ENCODE results near the gene SYNDIG1L. TPM values are rescaled to one million over a fixed set of nuclear protein-coding genes. Genes with fewer than 3 reads are reported as not detected.

SYNDIG1L gene
- total RNA-seq, 6 experiments from 2014 or later = not detected

GRCh38 chr14:74441113-74441512, 15.1 kb upstream of the SYNDIG1L start:
- peaks cover 5% of the 10 kb centered on the region; the same call in 1 of the 2 replicates for H3K4me1 Mint-ChIP-seq (ENCODE audit: low read depth)
- H3K27ac Mint-ChIP-seq = no peak overlapping the region
- H3K9me3 Mint-ChIP-seq = no peaks in the 10 kb centered on the region
- no peaks in the 10 kb centered on the region for H3K36me3 Mint-ChIP-seq (ENCODE audit: low read depth)
- peaks cover 21% of the 10 kb centered on the region for H3K27me3 Mint-ChIP-seq (ENCODE audit: insufficient read depth)
- no peak overlapping the region for H3K4me3 Mint-ChIP-seq
- no peak for TF ChIP-seq CTCF (IDR thresholded peaks at IDR 0.05)
- no peak for DNase-seq

GRCh38 chr14:74438351-74438915, 12.4 kb upstream of the SYNDIG1L start:
- Mint-ChIP-seq H3K27ac (no peak overlapping the region), H3K4me1 (ENCODE audit: low read depth) (peaks cover 5% of the 10 kb centered on the region; the same call in 1 of the 2 replicates), H3K36me3 (ENCODE audit: low read depth) (no peaks in the 10 kb centered on the region), H3K9me3 (no peaks in the 10 kb centered on the region), H3K27me3 (ENCODE audit: insufficient read depth) (peaks cover 33% of the 10 kb centered on the region), H3K4me3 (no peak overlapping the region)
- no peak for TF ChIP-seq CTCF (IDR thresholded peaks at IDR 0.05)
- DNase-seq = no peak

GRCh38 chr14:74437496-74438053, 11.6 kb upstream of the SYNDIG1L start:
- no peak for TF ChIP-seq CTCF (IDR thresholded peaks at IDR 0.05)
- H3K27me3 Mint-ChIP-seq (ENCODE audit: insufficient read depth) = peaks cover 35% of the 10 kb centered on the region
- no peaks in the 10 kb centered on the region for H3K36me3 Mint-ChIP-seq (ENCODE audit: low read depth)
- DNase-seq = no peak
- peaks cover 5% of the 10 kb centered on the region; the same call in 1 of the 2 replicates for H3K4me1 Mint-ChIP-seq (ENCODE audit: low read depth)
- no peak overlapping the region for H3K27ac Mint-ChIP-seq
- no peaks in the 10 kb centered on the region for H3K9me3 Mint-ChIP-seq
- no peak overlapping the region for H3K4me3 Mint-ChIP-seq

DNA sequence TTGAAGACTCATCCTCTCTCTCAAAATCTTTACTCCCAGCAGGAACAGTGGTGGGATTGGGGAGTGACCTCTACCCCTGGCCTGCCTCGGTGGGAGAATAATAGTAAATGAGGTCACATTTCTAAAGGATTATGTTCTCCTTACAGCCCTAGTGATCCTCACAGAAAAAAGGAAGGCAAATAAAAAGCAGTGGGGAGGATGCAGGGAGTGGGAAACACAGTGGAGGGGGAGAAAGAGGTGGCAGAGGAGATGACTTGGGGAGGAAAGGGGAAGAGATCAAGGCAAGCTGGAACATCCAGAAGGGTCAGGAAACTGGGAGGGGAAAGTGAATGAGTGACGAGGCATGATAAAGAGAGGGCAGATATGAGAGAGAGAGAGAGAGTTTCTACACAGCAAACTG, 8.3 kb upstream of the SYNDIG1L start:
- no peaks in the 10 kb centered on the region for H3K36me3 Mint-ChIP-seq (ENCODE audit: low read depth)
- peaks cover 57% of the 10 kb centered on the region for H3K27me3 Mint-ChIP-seq (ENCODE audit: insufficient read depth)
- H3K4me3 Mint-ChIP-seq = no peak overlapping the region
- no peak for DNase-seq
- TF ChIP-seq CTCF (IDR thresholded peaks at IDR 0.05) = no peak
- no peak overlapping the region for H3K27ac Mint-ChIP-seq
- H3K4me1 Mint-ChIP-seq (ENCODE audit: low read depth) = peaks cover 5% of the 10 kb centered on the region; the same call in 1 of the 2 replicates
- H3K9me3 Mint-ChIP-seq = no peaks in the 10 kb centered on the region

DNA sequence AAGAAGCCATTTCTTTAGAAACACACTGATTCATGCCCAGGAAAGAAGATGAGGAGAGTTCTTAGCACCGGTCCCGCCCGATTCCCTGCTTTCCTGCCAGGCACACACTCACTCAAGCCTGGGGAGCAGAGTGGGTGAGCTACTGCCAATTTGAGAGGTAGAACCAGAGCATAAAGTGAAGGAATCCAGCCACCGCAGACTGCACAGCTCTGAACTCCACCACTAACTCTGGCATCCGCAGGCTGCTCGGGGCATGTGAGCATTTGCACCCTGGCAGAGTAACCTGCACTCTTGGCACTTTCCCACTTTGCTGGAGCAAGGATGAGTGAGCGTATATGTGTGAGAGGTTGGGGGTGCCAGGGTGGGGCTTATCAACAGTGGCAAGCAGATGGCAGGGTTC, 4.0 kb upstream of the SYNDIG1L start:
- no peak for DNase-seq
- H3K27ac Mint-ChIP-seq = no peak overlapping the region
- H3K4me3 Mint-ChIP-seq = no peak overlapping the region
- no peaks in the 10 kb centered on the region for H3K4me1 Mint-ChIP-seq (ENCODE audit: low read depth)
- H3K9me3 Mint-ChIP-seq = no peaks in the 10 kb centered on the region
- H3K27me3 Mint-ChIP-seq (ENCODE audit: insufficient read depth) = peaks cover 59% of the 10 kb centered on the region
- no peak for TF ChIP-seq CTCF (IDR thresholded peaks at IDR 0.05)
- H3K36me3 Mint-ChIP-seq (ENCODE audit: low read depth) = no peaks in the 10 kb centered on the region

Data from HFFc6 (cell line).